H1 (cell line): ENCODE results near the gene ATG2B. TPM values are rescaled to one million over a fixed set of nuclear protein-coding genes. Genes with fewer than 3 reads are reported as not detected.

ENCODE experiments used
- CTCF ChIA-PET: fragments of 300-600 bp; sonication (Branson Sonifier 250); formaldehyde crosslinking; loops from one replicate; lab custom pipeline; 2021; ENCODE audit not compliant: partially characterized antibody; lab: Charles Lee
- POLR2A ChIA-PET: fragments of 300-600 bp; sonication (Branson Sonifier 250); formaldehyde crosslinking; loops from one replicate; lab custom pipeline; 2021; ENCODE audit warnings: inconsistent platforms; ENCODE audit not compliant: partially characterized antibody; lab: Charles Lee
- DNase-seq, 2 experiments: peaks; one replicate each; pipeline versions ENCODE4 v3.0.0 to v3.0.0-alpha.2; 2010 to 2022; ENCODE audit warnings: low spot score in 2 of 2, low read depth in 1 of 2, mixed read lengths in 1 of 2
- FAIRE-seq: peaks from 2 replicates; lab custom pipeline; 2011; peaks lifted over from hg19 to GRCh38; lab: Jason Lieb, UNC
- H2AFZ ChIP-seq: 2 replicates; pipeline ENCODE4 v1.8.1; 2012; ENCODE audit warnings: low read length, inconsistent platforms
- H2AK5ac ChIP-seq: 2 replicates; pipeline ENCODE4 v1.6.1; 2013; ENCODE audit warnings: low read depth, low read length
- H2BK120ac ChIP-seq: replicated peaks from 2 replicates; pipeline ENCODE3; 2013; ENCODE audit warnings: low read depth, low read length, inconsistent platforms
- H2BK12ac ChIP-seq: 2 replicates; pipeline ENCODE4 v1.6.1; 2013; ENCODE audit warnings: low read depth, low read length
- H2BK15ac ChIP-seq: 2 replicates; pipeline ENCODE4 v1.6.1; 2013; ENCODE audit warnings: low read length
- H2BK20ac ChIP-seq: 2 replicates; pipeline ENCODE4 v1.6.1; 2013; ENCODE audit warnings: low read length
- H2BK5ac ChIP-seq: 2 replicates; pipeline ENCODE4 v1.6.1; 2013; ENCODE audit warnings: low read depth, low read length
- H3K14ac ChIP-seq: 2 replicates; pipeline ENCODE4 v1.6.1; 2013; ENCODE audit warnings: inconsistent platforms; ENCODE audit not compliant: insufficient read length
- H3K18ac ChIP-seq: 2 replicates; pipeline ENCODE4 v1.6.1; 2013; ENCODE audit warnings: low read length; ENCODE audit errors: extremely low read depth
- H3K23ac ChIP-seq: 2 replicates; pipeline ENCODE4 v1.6.1; 2013; ENCODE audit warnings: inconsistent platforms; ENCODE audit not compliant: insufficient read length
- H3K23me2 ChIP-seq: 2 replicates; pipeline ENCODE4 v1.6.1; 2013; ENCODE audit warnings: low read depth, low read length
- H3K27ac ChIP-seq: 2 replicates; pipeline ENCODE4 v1.6.1; 2011; ENCODE audit warnings: low read depth, low read length, inconsistent platforms
- H3K27me3 ChIP-seq, 4 experiments: replicated peaks in 1 of 4; 1 replicate in 1 of 4; 2 replicates in 3 of 4; pipeline versions ENCODE4 v1.6.1 to v1.8.1; 2011 to 2013; ENCODE audit warnings: low read length in 3 of 4, mild to moderate bottlenecking in 3 of 4, inconsistent platforms in 2 of 4, mixed read lengths in 2 of 4, moderate library complexity in 1 of 4; ENCODE audit not compliant: control insufficient read depth in 3 of 4, insufficient read depth in 3 of 4; ENCODE audit errors: extremely low read depth in 1 of 4
- H3K36me3 ChIP-seq, 4 experiments: 2 replicates each; pipeline versions ENCODE4 v1.6.1 to v1.8.1; 2011 to 2013; ENCODE audit warnings: mild to moderate bottlenecking in 4 of 4, low read length in 3 of 4, moderate library complexity in 2 of 4, control low read depth in 1 of 4, inconsistent platforms in 1 of 4; ENCODE audit not compliant: insufficient read depth in 4 of 4, control insufficient read depth in 2 of 4
- H3K4ac ChIP-seq: replicated peaks from 2 replicates; pipeline ENCODE3; 2013; ENCODE audit warnings: low read length, low read depth, mixed read lengths, inconsistent platforms; ENCODE audit not compliant: insufficient read length
- H3K4me1 ChIP-seq, 4 experiments: replicated peaks in 1 of 4; 1 replicate in 1 of 4; 2 replicates in 3 of 4; pipeline versions ENCODE4 v1.6.1 to v1.8.1; 2011 to 2013; ENCODE audit warnings: low read length in 3 of 4, inconsistent platforms in 2 of 4, mixed read lengths in 1 of 4; ENCODE audit not compliant: insufficient read depth in 4 of 4, control insufficient read depth in 3 of 4
- H3K4me2 ChIP-seq, 2 experiments: 2 replicates each; pipeline versions ENCODE4 v1.6.1 to v1.8.1; 2011 to 2013; ENCODE audit warnings: low read depth in 2 of 2, low read length in 2 of 2, control low read depth in 1 of 2, inconsistent platforms in 1 of 2, mild to moderate bottlenecking in 1 of 2; ENCODE audit not compliant: insufficient read depth in 1 of 2
- H3K4me3 ChIP-seq, 4 experiments: fragments of 200-600, 300-600 bp in 1 of 4; sonication (generic), shearing (Covaris generic), sonication (Bioruptor Twin) in 1 of 4; 2 replicates each; pipeline versions ENCODE4 v1.5.1 to v1.8.1; 2011 to 2016; ENCODE audit warnings: low read length in 4 of 4, low read depth in 3 of 4, control low read depth in 2 of 4, inconsistent platforms in 2 of 4, mild to moderate bottlenecking in 2 of 4, mixed read lengths in 1 of 4, moderate library complexity in 1 of 4; ENCODE audit not compliant: insufficient read depth in 2 of 4; ENCODE audit errors: extremely low read depth in 1 of 4
- H3K56ac ChIP-seq: replicated peaks from 2 replicates; pipeline ENCODE3; 2013; ENCODE audit warnings: low read depth, mild to moderate bottlenecking, mixed read lengths, low read length, inconsistent platforms; ENCODE audit not compliant: insufficient read length
- H3K79me1 ChIP-seq: 2 replicates; pipeline ENCODE4 v1.6.1; 2013; ENCODE audit warnings: low read depth, low read length, control low read depth
- H3K79me2 ChIP-seq, 2 experiments: 2 replicates each; pipeline versions ENCODE4 v1.6.1 to v1.8.1; 2012 to 2013; ENCODE audit warnings: low read length in 2 of 2, mild to moderate bottlenecking in 2 of 2, inconsistent platforms in 1 of 2; ENCODE audit not compliant: insufficient read depth in 2 of 2, control insufficient read depth in 1 of 2
- H3K9ac ChIP-seq, 4 experiments: replicated peaks in 1 of 4; 1 replicate in 1 of 4; 2 replicates in 3 of 4; pipeline versions ENCODE4 v1.6.1 to v1.8.1; 2011 to 2013; ENCODE audit warnings: low read depth in 3 of 4, low read length in 3 of 4, control low read depth in 2 of 4, mild to moderate bottlenecking in 2 of 4, moderate library complexity in 2 of 4, inconsistent platforms in 1 of 4; ENCODE audit errors: extremely low read depth in 1 of 4
- H3K9me3 ChIP-seq, 2 experiments: 2 replicates each; pipeline versions ENCODE4 v1.6.1 to v1.8.1; 2012 to 2013; ENCODE audit warnings: mild to moderate bottlenecking in 2 of 2, moderate library complexity in 2 of 2, control low read depth in 1 of 2, inconsistent platforms in 1 of 2, low read depth in 1 of 2, low read length in 1 of 2, mixed read lengths in 1 of 2; ENCODE audit not compliant: insufficient read depth in 2 of 2
- H4K20me1 ChIP-seq, 2 experiments: replicated peaks in 1 of 2; 2 replicates each; pipeline versions ENCODE3 to v1.8.1; 2011 to 2013; ENCODE audit warnings: inconsistent platforms in 2 of 2, low read length in 2 of 2, mild to moderate bottlenecking in 1 of 2; ENCODE audit not compliant: insufficient read depth in 2 of 2, control insufficient read depth in 1 of 2
- H4K5ac ChIP-seq: 2 replicates; pipeline ENCODE4 v1.6.1; 2013; ENCODE audit warnings: low read length, low read depth, mixed read lengths, inconsistent platforms; ENCODE audit not compliant: insufficient read length
- H4K8ac ChIP-seq: 2 replicates; pipeline ENCODE4 v1.8.0; 2013; ENCODE audit warnings: mild to moderate bottlenecking, moderate library complexity, low read length, inconsistent platforms; ENCODE audit not compliant: insufficient read depth; ENCODE audit errors: extremely low read depth
- H4K91ac ChIP-seq: replicated peaks from 2 replicates; pipeline ENCODE3; 2013; ENCODE audit warnings: low read length, mixed read lengths, inconsistent platforms; ENCODE audit not compliant: insufficient read length
- BCL11A ChIP-seq, 2 experiments: IDR thresholded peaks; one replicate each; pipeline ENCODE4 v1.6.1; 2011; ENCODE audit warnings: low read depth in 2 of 2, low read length in 2 of 2, mild to moderate bottlenecking in 2 of 2
- CBX5 ChIP-seq: fragments of 300-800, 300-1000 bp; sonication (generic); IDR thresholded peaks from 2 replicates; pipeline ENCODE4 v1.7.1; 2016; ENCODE audit warnings: antibody characterized with exemption, low read length, low read depth
- CBX8 ChIP-seq: fragments of 300-800, 300-1000 bp; sonication (generic); IDR thresholded peaks from 2 replicates; pipeline ENCODE4 v1.7.1; 2016; ENCODE audit warnings: low read depth, low read length, borderline replicate concordance
- CHD1 ChIP-seq: IDR thresholded peaks from 2 replicates; pipeline ENCODE4 v1.6.1; 2012; ENCODE audit warnings: low read depth, low read length, improper control_type of control experiment
- HDAC2 ChIP-seq, 2 experiments: fragments of 300-600 bp in 1 of 2; sonication (generic) in 1 of 2; IDR thresholded peaks; 2 replicates each; pipeline ENCODE4 v1.6.1; 2011 to 2012; ENCODE audit warnings: low read depth in 2 of 2, low read length in 2 of 2, mild to moderate bottlenecking in 2 of 2, moderate library complexity in 2 of 2, borderline replicate concordance in 1 of 2, inconsistent platforms in 1 of 2
- KDM4A ChIP-seq: IDR thresholded peaks from one replicate; pipeline ENCODE4 v1.7.1; 2012; ENCODE audit warnings: low read depth, mild to moderate bottlenecking, moderate library complexity, low read length, inconsistent platforms; ENCODE audit not compliant: severe bottlenecking
- KDM5A ChIP-seq: fragments of 200-600 bp; IDR thresholded peaks from 2 replicates; pipeline ENCODE4 v1.7.1; 2012; ENCODE audit warnings: mild to moderate bottlenecking, low read length, inconsistent platforms, mixed read lengths
- MAFK ChIP-seq: IDR thresholded peaks from 2 replicates; pipeline ENCODE4 v1.6.1; 2012; ENCODE audit warnings: low read depth, mild to moderate bottlenecking, improper control_type of control experiment, low read length
- SIN3A ChIP-seq, 2 experiments: IDR thresholded peaks in 1 of 2; conservative IDR thresholded peaks in 1 of 2; 2 replicates each; pipeline ENCODE4 v1.6.1; 2011 to 2012; ENCODE audit warnings: low read length in 2 of 2, improper control_type of control experiment in 1 of 2, low read depth in 1 of 2, mild to moderate bottlenecking in 1 of 2
- SIX5 ChIP-seq: IDR thresholded peaks from 2 replicates; pipeline ENCODE4 v1.6.1; 2011; ENCODE audit warnings: mild to moderate bottlenecking, low read depth, low read length
- SP1 ChIP-seq: IDR thresholded peaks from 2 replicates; pipeline ENCODE4 v1.6.1; 2011; ENCODE audit warnings: low read depth, low read length
- ZNF274 ChIP-seq: IDR thresholded peaks from 2 replicates; pipeline ENCODE4 v1.7.0; 2012; ENCODE audit warnings: low read length, borderline replicate concordance; ENCODE audit errors: extremely low read depth
- WGBS, 2 experiments: shearing (Covaris generic) in 1 of 2; methylation state at CpG; one replicate each; pipeline versions ENCODE4 v1.1.6 to v1.1.7; 2013 to 2015; ENCODE audit warnings: low lambda C conversion rate in 2 of 2, mixed read lengths in 2 of 2, inconsistent platforms in 1 of 2, low coverage in 1 of 2, missing lambda C conversion rate in 1 of 2; ENCODE audit not compliant: insufficient replicate concordance in 2 of 2, insufficient coverage in 1 of 2, insufficient read length in 1 of 2; ENCODE audit errors: extremely low coverage in 1 of 2, missing lambda C conversion rate in 1 of 2; 5-methylcytosine and 5-hydroxymethylcytosine counted together
- polyA plus RNA-seq, 7 experiments: library from polyadenylated mRNA; depleted of rRNA in 3 of 7; stranded (reverse) in 5 of 7; unstranded in 2 of 7; fragments of >200 nt in 5 of 7; fragments of 200-250 nt in 2 of 7; gene quantifications; 1 replicate in 5 of 7; 2 replicates in 1 of 7; 4 replicates in 1 of 7; pipeline versions ENCODE4 v1.2.1 to v1.2.3, GENCODE V29; 2011 to 2013; ENCODE audit warnings: missing spikeins in 2 of 7, mixed read lengths in 2 of 7
- total RNA-seq: library from RNA; stranded (reverse); fragmentation: NEBNext Ultra II Directional; extraction: Animal tissue kit (Norgen Biotek cat#: 25700); gene quantifications from 2 replicates; pipeline ENCODE4 v1.2.1, GENCODE V29; 2021
- TF ChIP-seq, protein P1 (sequence below): IDR thresholded peaks from 2 replicates; pipeline ENCODE4 v1.6.1; 2011; ENCODE audit warnings: low read length, improper control_type of control experiment

Gene ATG2B
- total and polyA plus RNA-seq, 2 of the 8 experiments (the other 6 are each of a cell fraction or from before 2014, with no cell fraction given): 4.6 to 14.4 TPM

DNA sequence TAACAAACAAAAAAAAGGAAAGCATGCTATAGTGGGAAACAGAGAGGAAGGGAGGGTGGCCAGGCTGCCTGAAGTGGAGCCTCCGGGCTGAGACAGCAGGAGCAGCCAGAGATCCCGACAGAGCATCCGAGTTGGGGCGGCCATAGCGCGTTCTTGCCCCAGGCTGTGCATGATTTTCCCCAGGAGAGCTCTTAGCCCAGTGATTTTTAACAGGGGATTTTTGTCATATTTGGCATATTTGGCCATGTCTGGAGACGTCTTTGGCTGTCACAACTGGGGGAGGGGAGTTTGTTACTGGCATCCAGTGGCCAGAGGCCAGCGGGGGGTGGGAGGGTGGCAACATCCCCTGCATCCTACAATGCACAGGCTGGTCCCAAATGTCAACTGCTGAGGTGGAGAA is 83.6 kb downstream of the ATG2B start:
- Histone ChIP-seq H3K56ac (no peak overlapping the region), H3K23ac (no peak overlapping the region), H2BK20ac (no peak overlapping the region), H4K8ac (no peak overlapping the region; the same call in 1 of the 2 replicates), H3K4me1 (peaks cover 0 to 6% (median 2%) of the 10 kb centered on the region in 4 experiments; a peak in 2 of 7 replicates), H2BK120ac (no peak overlapping the region), H3K4me2 (no peak overlapping the region), H3K23me2 (no peaks in the 10 kb centered on the region), H3K4me3 (no peak overlapping the region), H2BK15ac (no peak overlapping the region), H3K4ac (no peak overlapping the region), H3K36me3 (peaks cover 0 to 5% (median 0%) of the 10 kb centered on the region in 4 experiments; a peak in 2 of 8 replicates), H2BK5ac (no peak overlapping the region), H3K79me1 (no peaks in the 10 kb centered on the region), H3K9ac (no peak overlapping the region), H2BK12ac (no peak overlapping the region), H2AFZ (no peak overlapping the region), H3K9me3 (peaks cover 4 to 6% of the 10 kb centered on the region in 2 experiments; a peak in 3 of 4 replicates), H4K5ac (no peak overlapping the region), H3K27me3 (no peaks in the 10 kb centered on the region), H3K27ac (no peak overlapping the region), H4K20me1 (no peaks in the 10 kb centered on the region), H3K14ac (no peak overlapping the region), H2AK5ac (no peak overlapping the region), H3K79me2 (no peaks in the 10 kb centered on the region), H4K91ac (no peak overlapping the region), H3K18ac (no peak overlapping the region)
- 90% methylated on average over 8 of the region's 8 CpGs; no CpG with 5 or more reads in 1 of the 2 experiments for WGBS, 2 experiments
- DNase-seq (no peak), FAIRE-seq (no peak)
- ChIA-PET POLR2A (no interaction called here), CTCF (interaction anchor here (0.6 to 12.6 kb wide), 4 partner anchors 28 to 280 kb away, joined by 3 to 268 read pairs (median 4); no protein-coding TSS in a partner anchor)
- TF ChIP-seq CHD1: no peak
- no peak for TF ChIP-seq SIN3A (conservative IDR thresholded peaks at IDR 0.05 in 1 of 2, IDR thresholded peaks at IDR 0.05 in 1 of 2; ENCODE audit: low read depth in 1 of 2, low read length in 2 of 2)
- no peak for TF ChIP-seq SP1
- no peak for TF ChIP-seq KDM5A
- TF ChIP-seq HDAC2 (IDR thresholded peaks at IDR 0.05; ENCODE audit: borderline replicate concordance in 1 of 2, low read depth in 2 of 2, low read length in 2 of 2): no peak
- TF ChIP-seq SIX5: no peak
- no peak for TF ChIP-seq MAFK
- TF ChIP-seq, protein P1, sequence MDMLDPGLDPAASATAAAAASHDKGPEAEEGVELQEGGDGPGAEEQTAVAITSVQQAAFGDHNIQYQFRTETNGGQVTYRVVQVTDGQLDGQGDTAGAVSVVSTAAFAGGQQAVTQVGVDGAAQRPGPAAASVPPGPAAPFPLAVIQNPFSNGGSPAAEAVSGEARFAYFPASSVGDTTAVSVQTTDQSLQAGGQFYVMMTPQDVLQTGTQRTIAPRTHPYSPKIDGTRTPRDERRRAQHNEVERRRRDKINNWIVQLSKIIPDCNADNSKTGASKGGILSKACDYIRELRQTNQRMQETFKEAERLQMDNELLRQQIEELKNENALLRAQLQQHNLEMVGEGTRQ: no peak
- no peak for TF ChIP-seq BCL11A (IDR thresholded peaks at IDR 0.05; ENCODE audit: low read depth in 2 of 2, low read length in 2 of 2)
- no peak for TF ChIP-seq ZNF274
- no peak for TF ChIP-seq KDM4A
- no peak for TF ChIP-seq CBX8
- no peak for TF ChIP-seq CBX5
